ENCODE results near the gene OAS2. TPM values are rescaled to one million over a fixed set of nuclear protein-coding genes. Genes with fewer than 3 reads are reported as not detected.

The OAS2 gene
- polyA plus RNA-seq, 2 of the 4 experiments (the other 2 are of a cell fraction), result 0.05 to 0.19 TPM

GRCh38 chr12:112967858-112968257 is 10.5 kb upstream of the OAS2 start:
- H3K9me3 ChIP-seq, result no peaks in the 10 kb centered on the region
- no peaks in the 10 kb centered on the region for H3K4me1 ChIP-seq
- WGBS (ENCODE audit: missing lambda C conversion rate), result 90% methylated on average over 4 of the region's 7 CpGs
- no peak overlapping the region for H3K4me2 ChIP-seq
- FAIRE-seq (no peak), DNase-seq (ENCODE audit: low read depth in 1 of 2, low spot score in 1 of 2) (no peak), ATAC-seq (no peak)
- CTCF ChIA-PET, result interaction anchor here (1.3 to 1.7 kb wide), 2 partner anchors 25 to 63 kb away, joined by 3 to 7 read pairs; no protein-coding TSS in a partner anchor
- TF ChIP-seq GATA3 (IDR thresholded peaks at IDR 0.05; ENCODE audit: borderline replicate concordance), result no peak
- no peak for TF ChIP-seq FOSB (CRISPR knock-in tag; IDR thresholded peaks at IDR 0.05)
- no peak for TF ChIP-seq CEBPB (IDR thresholded peaks at IDR 0.05)
- TF ChIP-seq RAD21 (conservative IDR thresholded peaks at IDR 0.05 in 1 of 2, IDR thresholded peaks at IDR 0.05 in 1 of 2), result no peak
- TF ChIP-seq CBX2 (IDR thresholded peaks at IDR 0.05; ENCODE audit: borderline replicate concordance, low read depth), result no peak
- no peak for TF ChIP-seq JUNB (IDR thresholded peaks at IDR 0.05)
- no peak for TF ChIP-seq SREBF2 (IDR thresholded peaks at IDR 0.05)
- no peak overlapping the region for H3K4me3 ChIP-seq
- POLR2A ChIA-PET, result no interaction called here
- no peak overlapping the region for H3K27ac ChIP-seq

DNA sequence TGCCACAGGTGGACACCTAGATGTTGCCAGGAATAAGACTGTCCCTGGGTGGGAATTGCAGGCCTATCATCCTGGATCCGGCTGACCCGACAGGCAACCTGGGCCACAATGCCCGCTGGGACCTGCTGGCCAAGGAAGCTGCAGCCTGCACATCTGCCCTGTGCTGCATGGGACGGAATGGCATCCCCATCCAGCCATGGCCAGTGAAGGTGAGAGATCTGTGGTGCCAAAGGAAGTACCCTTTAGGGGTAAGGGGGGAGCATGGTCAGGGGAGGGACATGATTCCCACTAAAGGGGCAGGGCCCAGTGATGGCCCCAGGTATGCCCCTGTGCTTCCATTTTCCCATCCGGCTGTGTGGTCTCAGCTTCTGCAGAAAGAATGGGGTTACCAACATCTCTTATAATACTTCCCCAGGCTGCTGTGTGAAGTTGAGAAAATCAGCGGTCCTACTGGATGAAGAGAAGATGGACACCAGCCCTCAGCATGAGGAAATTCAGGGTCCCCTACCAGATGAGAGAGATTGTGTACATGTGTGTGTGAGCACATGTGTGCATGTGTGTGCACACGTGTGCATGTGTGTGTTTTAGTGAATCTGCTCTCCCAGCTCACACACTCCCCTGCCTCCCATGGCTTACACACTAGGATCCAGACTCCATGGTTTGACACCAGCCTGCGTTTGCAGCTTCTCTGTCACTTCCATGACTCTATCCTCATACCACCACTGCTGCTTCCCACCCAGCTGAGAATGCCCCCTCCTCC is 8.6 kb upstream of the OAS2 start:
- CTCF ChIA-PET, result interaction anchor here (1.1 kb wide), 1 partner anchor 26 kb away, joined by 3 read pairs; no protein-coding TSS in a partner anchor
- ATAC-seq (no peak), DNase-seq (ENCODE audit: low read depth in 1 of 2, low spot score in 1 of 2) (no peak), FAIRE-seq (no peak)
- POLR2A ChIA-PET, result no interaction called here
- Histone ChIP-seq H3K4me2 (no peak overlapping the region), H3K9me3 (no peaks in the 10 kb centered on the region), H3K4me1 (no peaks in the 10 kb centered on the region), H3K4me3 (no peak overlapping the region), H3K27ac (no peak overlapping the region)
- TF ChIP-seq TFCP2L1 (CRISPR knock-in tag; IDR thresholded peaks at IDR 0.05), result no peak
- TF ChIP-seq ZFP36 (IDR thresholded peaks at IDR 0.05; ENCODE audit: borderline replicate concordance, partially characterized antibody), result no peak
- TF ChIP-seq POLR2AphosphoS2 (conservative IDR thresholded peaks at IDR 0.05; ENCODE audit: low read length), result no peak
- TF ChIP-seq HES2 (IDR thresholded peaks at IDR 0.05), result no peak
- TF ChIP-seq ZC3H11A (IDR thresholded peaks at IDR 0.05), result no peak
- no peak for TF ChIP-seq HOXA7 (CRISPR knock-in tag; IDR thresholded peaks at IDR 0.05)
- no peak for TF ChIP-seq EP300 (IDR thresholded peaks at IDR 0.05)
- WGBS (ENCODE audit: missing lambda C conversion rate), result 86% methylated on average over 8 of the region's 8 CpGs

DNA sequence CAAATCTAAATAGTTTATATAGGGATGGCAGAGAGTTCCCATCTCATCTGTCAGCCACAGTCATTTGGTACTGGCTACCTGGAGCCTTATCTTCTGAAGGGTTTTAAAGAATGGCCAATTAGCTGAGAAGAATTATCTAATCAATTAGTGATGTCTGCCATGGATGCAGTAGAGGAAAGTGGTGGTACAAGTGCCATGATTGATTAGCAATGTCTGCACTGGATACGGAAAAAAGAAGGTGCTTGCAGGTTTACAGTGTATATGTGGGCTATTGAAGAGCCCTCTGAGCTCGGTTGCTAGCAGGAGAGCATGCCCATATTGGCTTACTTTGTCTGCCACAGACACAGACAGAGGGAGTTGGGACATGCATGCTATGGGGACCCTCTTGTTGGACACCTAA is 7.9 kb upstream of the OAS2 start:
- 77% methylated on average over 2 of the region's 2 CpGs for WGBS (ENCODE audit: missing lambda C conversion rate)
- no peaks in the 10 kb centered on the region for H3K9me3 ChIP-seq
- H3K27ac ChIP-seq, result no peak overlapping the region
- ChIA-PET CTCF (interaction anchor here (1.1 kb wide), 1 partner anchor 26 kb away, joined by 3 read pairs; no protein-coding TSS in a partner anchor), POLR2A (no interaction called here)
- FAIRE-seq, result no peak
- no peak for DNase-seq (ENCODE audit: low read depth in 1 of 2, low spot score in 1 of 2)
- TF ChIP-seq CHD4 (IDR thresholded peaks at IDR 0.05; ENCODE audit: borderline replicate concordance) (no peak), MAZ (IDR thresholded peaks at IDR 0.05; ENCODE audit: borderline replicate concordance, low read depth, low read length) (no peak), FOSL2 (IDR thresholded peaks at IDR 0.05) (no peak), FOSL2 (CRISPR knock-in tag; IDR thresholded peaks at IDR 0.05) (no peak), TFCP2L1 (CRISPR knock-in tag; IDR thresholded peaks at IDR 0.05) (no peak), NFE2L2 (conservative IDR thresholded peaks at IDR 0.05; ENCODE audit: low read length) (no peak), EHF (CRISPR knock-in tag; IDR thresholded peaks at IDR 0.05) (no peak), PBX3 (IDR thresholded peaks at IDR 0.05) (no peak), ZC3H11A (IDR thresholded peaks at IDR 0.05) (no peak), FOXS1 (CRISPR knock-in tag; IDR thresholded peaks at IDR 0.05) (no peak), TP53 (CRISPR knock-in tag; IDR thresholded peaks at IDR 0.05) (no peak), RAD21 (conservative IDR thresholded peaks at IDR 0.05 in 1 of 2, IDR thresholded peaks at IDR 0.05 in 1 of 2) (no peak), EHMT2 (IDR thresholded peaks at IDR 0.05; ENCODE audit: low read depth) (no peak), MAFK (IDR thresholded peaks at IDR 0.05; ENCODE audit: partially characterized antibody) (no peak)
- no peaks in the 10 kb centered on the region for H3K4me1 ChIP-seq
- no peak overlapping the region for H3K4me3 ChIP-seq
- no peak overlapping the region for H3K4me2 ChIP-seq
- ATAC-seq, result no peak

Data from A549 (cell line).